Esophagus muscularis mucosa (tissue), 4 donors: ENCODE results near the gene ZNF532. TPM values are rescaled to one million over a fixed set of nuclear protein-coding genes. Genes with fewer than 3 reads are reported as not detected.
"Not testable (repeated sequence)": the region's sequence is repeated elsewhere in the genome, so short reads cannot be mapped to it uniquely, and the experiment has no call there.

Source experiments
- DNase-seq: peaks from one replicate; pipeline ENCODE4 v3.0.0-alpha.2; 2017; ENCODE audit errors: extremely low spot score
- H3K27ac ChIP-seq, 4 donors: fragments of 200-600 bp; sonication (generic); replicated peaks in 1 of 4; 1 replicate in 3 of 4; 2 replicates in 1 of 4; pipeline ENCODE4 v1.5.1; 2016 to 2019; ENCODE audit warnings: mild to moderate bottlenecking in 1 of 4
- H3K27me3 ChIP-seq, 4 donors: fragments of 200-600 bp; sonication (generic); one replicate each; pipeline versions ENCODE4 v1.5.1 to v1.6.0; 2016 to 2019
- H3K36me3 ChIP-seq, 4 donors: fragments of 200-600 bp; sonication (generic); one replicate each; pipeline ENCODE4 v1.5.1; 2016 to 2019
- H3K4me1 ChIP-seq, 4 donors: fragments of 200-600 bp; sonication (generic); one replicate each; pipeline ENCODE4 v1.5.1; 2016 to 2019
- H3K4me3 ChIP-seq, 4 donors: fragments of 200-600 bp; sonication (generic); 1 replicate in 2 of 4; 2 replicates in 2 of 4; pipeline ENCODE4 v1.5.1; 2016 to 2019; ENCODE audit warnings: mild to moderate bottlenecking in 4 of 4, moderate library complexity in 1 of 4
- H3K9me3 ChIP-seq, 4 donors: fragments of 200-600 bp; sonication (generic); 1 replicate in 3 of 4; 2 replicates in 1 of 4; pipeline ENCODE4 v1.5.1; 2016 to 2019
- EP300 ChIP-seq: sonication (generic); formaldehyde crosslinking; IDR thresholded peaks from one replicate; pipeline ENCODE4 v1.6.1; 2017; ENCODE audit warnings: antibody characterized with exemption
- POLR2A ChIP-seq: fragments of 450-650 bp; IDR thresholded peaks from one replicate; pipeline ENCODE4 v1.6.1; 2017; ENCODE audit warnings: antibody characterized with exemption, moderate library complexity, mild to moderate bottlenecking, low read depth
- POLR2AphosphoS5 ChIP-seq, 2 donors: sonication (generic); formaldehyde crosslinking; IDR thresholded peaks; one replicate each; pipeline ENCODE4 v1.6.1; 2017; ENCODE audit warnings: antibody characterized with exemption in 2 of 2
- WGBS: methylation state at CpG from one replicate; pipeline ENCODE4 v1.1.5; 2018; 5-methylcytosine and 5-hydroxymethylcytosine counted together
- intact Hi-C: fragments of 100-400 bp; cut with DNase I; formaldehyde crosslinking; loops from one replicate; pipeline ENCODE4 v1.15.1; 2023
- total RNA-seq, 4 donors: library from RNA; depleted of rRNA; stranded (reverse); fragments of >200 nt; gene quantifications; one replicate each; pipeline versions ENCODE4 v1.1.0 to v1.2.1, GENCODE V29; 2016
- TF ChIP-seq, protein P1 (sequence below), 3 experiments: fragments of 200-600 bp in 2 of 3; fragments of 450-650 bp in 1 of 3; sonication (generic) in 2 of 3; IDR thresholded peaks; one replicate each; pipeline ENCODE4 v1.5.1; 2017 to 2019; ENCODE audit warnings: antibody characterized with exemption in 3 of 3, mild to moderate bottlenecking in 2 of 3, moderate library complexity in 1 of 3

Gene ZNF532
- total RNA-seq, 4 donors from 2014 or later = 62.3 to 121 (median 64.7) TPM

DNA sequence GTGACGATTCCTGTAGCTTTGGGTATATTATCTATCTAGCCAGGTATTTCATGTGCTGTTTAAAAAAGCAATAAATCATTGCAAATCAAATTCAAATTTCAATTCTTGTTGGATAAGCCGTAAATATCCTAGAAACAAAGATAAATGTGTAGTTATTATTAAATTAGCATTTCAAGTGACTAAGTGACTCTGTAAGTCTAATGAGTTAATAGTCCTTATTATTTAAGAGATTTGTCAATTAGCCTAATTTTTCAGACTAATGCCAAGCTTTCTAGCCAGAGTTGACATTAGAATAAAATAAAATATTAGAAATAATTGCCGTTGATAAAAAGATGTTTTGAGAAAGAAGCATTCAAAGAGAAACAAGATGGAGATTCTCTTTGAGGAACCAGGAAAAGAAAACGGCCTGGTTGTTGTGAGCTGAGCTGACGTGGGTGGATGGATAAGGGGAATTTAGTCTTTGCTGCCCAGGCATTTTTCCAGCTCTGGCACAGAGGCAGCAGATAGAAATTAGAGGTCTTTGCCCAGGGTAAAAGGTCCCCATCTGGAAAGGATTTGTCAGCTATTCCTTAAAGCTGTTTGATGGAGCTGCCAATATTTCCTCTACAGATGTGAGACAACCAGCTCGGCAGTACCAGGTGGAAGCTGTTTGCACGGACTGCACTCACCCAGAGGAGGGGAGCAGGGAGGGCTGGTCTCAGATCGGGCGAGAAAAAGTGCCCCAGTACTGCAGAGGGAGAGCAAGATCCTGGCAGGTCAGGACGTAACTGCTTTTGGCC lies 157.7 kb downstream of the ZNF532 start:
- H3K27me3 ChIP-seq = no peaks in the 10 kb centered on the region
- intact Hi-C loops = no loop called here
- TF ChIP-seq EP300 (no peak), POLR2AphosphoS5 (IDR thresholded peaks at IDR 0.05) (no peak), POLR2A (no peak)
- TF ChIP-seq, protein P1, sequence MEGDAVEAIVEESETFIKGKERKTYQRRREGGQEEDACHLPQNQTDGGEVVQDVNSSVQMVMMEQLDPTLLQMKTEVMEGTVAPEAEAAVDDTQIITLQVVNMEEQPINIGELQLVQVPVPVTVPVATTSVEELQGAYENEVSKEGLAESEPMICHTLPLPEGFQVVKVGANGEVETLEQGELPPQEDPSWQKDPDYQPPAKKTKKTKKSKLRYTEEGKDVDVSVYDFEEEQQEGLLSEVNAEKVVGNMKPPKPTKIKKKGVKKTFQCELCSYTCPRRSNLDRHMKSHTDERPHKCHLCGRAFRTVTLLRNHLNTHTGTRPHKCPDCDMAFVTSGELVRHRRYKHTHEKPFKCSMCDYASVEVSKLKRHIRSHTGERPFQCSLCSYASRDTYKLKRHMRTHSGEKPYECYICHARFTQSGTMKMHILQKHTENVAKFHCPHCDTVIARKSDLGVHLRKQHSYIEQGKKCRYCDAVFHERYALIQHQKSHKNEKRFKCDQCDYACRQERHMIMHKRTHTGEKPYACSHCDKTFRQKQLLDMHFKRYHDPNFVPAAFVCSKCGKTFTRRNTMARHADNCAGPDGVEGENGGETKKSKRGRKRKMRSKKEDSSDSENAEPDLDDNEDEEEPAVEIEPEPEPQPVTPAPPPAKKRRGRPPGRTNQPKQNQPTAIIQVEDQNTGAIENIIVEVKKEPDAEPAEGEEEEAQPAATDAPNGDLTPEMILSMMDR (IDR thresholded peaks at IDR 0.05) = no peak
- no peaks in the 10 kb centered on the region for H3K36me3 ChIP-seq
- no peak overlapping the region for H3K4me3 ChIP-seq
- H3K4me1 ChIP-seq = no peaks in the 10 kb centered on the region
- peak overlapping the region in 3 of 4 donors; percentile 15 to 36 (median 35) for H3K27ac ChIP-seq
- H3K9me3 ChIP-seq = peaks cover 0 to 4% (median 3%) of the 10 kb centered on the region in 4 donors
- DNase-seq = no peak
- 71% methylated on average over 10 of the region's 10 CpGs for WGBS

- Histone ChIP-seq H3K4me1 (no peaks in the 10 kb centered on the region), H3K27me3 (no peaks in the 10 kb centered on the region), H3K9me3 (no peaks in the 10 kb centered on the region), H3K36me3 (no peaks in the 10 kb centered on the region), H3K4me3 (no peak overlapping the region), H3K27ac (peak overlapping the region in 2 of 4 donors; percentile 22 to 40)
- WGBS = 72% methylated on average over 3 of the region's 3 CpGs
- intact Hi-C loops = no loop called here
- no peak for TF ChIP-seq EP300
- TF ChIP-seq POLR2A = no peak
- TF ChIP-seq POLR2AphosphoS5 (IDR thresholded peaks at IDR 0.05) = no peak
- no peak for DNase-seq
These were observed 160.2 kb downstream of the ZNF532 start for GRCh38 chr18:59024829-59025228.

GRCh38 chr18:59025532-59025931 lies 160.9 kb downstream of the ZNF532 start:
- 96% methylated on average over 2 of the region's 2 CpGs for WGBS
- H3K27ac ChIP-seq = peak overlapping the region in 2 of 4 donors; percentile 1 to 40
- H3K4me1 ChIP-seq, DNase-seq, H3K27me3 ChIP-seq, intact Hi-C loops, H3K9me3 ChIP-seq, H3K4me3 ChIP-seq, H3K36me3 ChIP-seq: not testable (repeated sequence)

DNA sequence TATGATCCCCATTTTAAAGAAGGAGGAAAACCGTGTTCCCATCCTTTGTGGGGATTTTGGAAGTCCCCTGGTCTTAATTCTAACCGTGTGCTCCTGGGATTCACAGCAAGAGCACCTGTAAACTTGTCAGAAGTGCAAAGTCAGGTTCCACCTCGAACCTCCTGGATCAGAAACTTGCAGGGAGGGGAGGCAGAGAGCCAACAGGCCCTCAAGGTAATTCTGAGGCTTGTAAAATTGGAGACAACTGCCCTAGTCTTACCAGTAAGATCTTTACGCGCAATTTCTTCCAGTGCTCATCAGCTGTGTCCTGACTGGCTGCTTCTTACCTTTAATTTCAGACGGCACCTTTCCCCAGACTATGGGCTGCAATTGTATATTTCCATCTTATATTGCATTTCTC lies 161.7 kb downstream of the ZNF532 start:
- intact Hi-C loops = no loop called here
- Histone ChIP-seq H3K27me3 (no peaks in the 10 kb centered on the region), H3K9me3 (no peaks in the 10 kb centered on the region), H3K27ac (no peak overlapping the region), H3K36me3 (no peaks in the 10 kb centered on the region), H3K4me1 (no peaks in the 10 kb centered on the region), H3K4me3 (no peak overlapping the region)
- 89% methylated on average over 6 of the region's 6 CpGs for WGBS
- no peak for DNase-seq
- TF ChIP-seq POLR2A = no peak
- TF ChIP-seq, protein P1 (IDR thresholded peaks at IDR 0.05) = no peak
- no peak for TF ChIP-seq POLR2AphosphoS5 (IDR thresholded peaks at IDR 0.05)
- TF ChIP-seq EP300 = no peak

DNA sequence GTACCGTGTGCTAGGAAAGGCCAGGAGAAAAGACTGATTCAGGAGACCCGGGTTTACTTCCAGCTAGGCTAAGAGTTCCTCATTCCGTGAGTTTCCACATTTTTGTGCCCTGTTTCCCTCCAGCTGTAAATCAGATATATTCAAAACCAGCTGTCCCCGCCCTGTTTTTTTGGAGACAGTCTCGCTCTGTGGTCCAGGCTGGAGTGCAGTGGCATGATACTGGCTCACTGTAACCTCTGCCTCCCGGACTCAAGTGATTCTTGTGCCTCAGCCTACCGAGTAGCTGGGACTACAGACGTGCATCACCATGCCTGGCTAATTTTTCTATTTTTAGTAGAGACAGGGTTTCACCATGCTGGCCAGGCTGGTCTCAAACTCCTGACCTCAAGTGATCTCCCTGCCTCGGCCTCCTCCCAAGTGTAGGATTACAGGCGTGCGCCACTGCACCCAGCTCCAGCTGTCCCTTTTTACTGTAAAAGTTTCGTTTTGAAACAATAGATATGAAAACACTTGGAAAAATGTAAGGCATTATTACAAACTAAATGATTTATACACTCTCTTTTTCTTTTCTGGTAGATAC lies 162.2 kb downstream of the ZNF532 start:
- DNase-seq = no peak
- Histone ChIP-seq H3K27ac (no peak overlapping the region), H3K9me3 (no peaks in the 10 kb centered on the region), H3K36me3 (no peaks in the 10 kb centered on the region), H3K27me3 (no peaks in the 10 kb centered on the region), H3K4me3 (no peak overlapping the region), H3K4me1 (no peaks in the 10 kb centered on the region)
- WGBS = 73% methylated on average over 12 of the region's 12 CpGs
- intact Hi-C loops = no loop called here
- TF ChIP-seq, protein P1 (IDR thresholded peaks at IDR 0.05) = no peak
- TF ChIP-seq POLR2AphosphoS5 (IDR thresholded peaks at IDR 0.05) (no peak), POLR2A (no peak), EP300 (no peak)
